Mucosa of descending colon (tissue), 3 donors: ENCODE data around the gene TMEM240. TPM values are rescaled to one million over a fixed set of nuclear protein-coding genes. Genes with fewer than 3 reads are reported as not detected.
A peak's percentile ranks its signal among the peaks of the same experiment; 100 is the strongest.

Experiments
- ATAC-seq: fragments of 200-7000 bp; cut with Tn5 transposase; one replicate; pipeline ENCODE4 v1.9.1; 2020; ENCODE audit warnings: mild to moderate bottlenecking, moderate library complexity
- DNase-seq, 3 donors: peaks; one replicate each; pipeline ENCODE4 v3.0.0-alpha.2; 2020
- H3K36me3 ChIP-seq: fragments of 200-600 bp; one replicate; pipeline ENCODE4 v1.8.0; 2021; ENCODE audit warnings: low read depth, mild to moderate bottlenecking
- H3K4me1 ChIP-seq: fragments of 200-600 bp; one replicate; pipeline ENCODE4 v1.8.0; 2021; ENCODE audit warnings: low read depth, mild to moderate bottlenecking
- H3K4me3 ChIP-seq: fragments of 200-600 bp; one replicate; pipeline ENCODE4 v1.8.0; 2021; ENCODE audit warnings: mild to moderate bottlenecking
- H3K9me3 ChIP-seq: fragments of 200-600 bp; one replicate; pipeline ENCODE4 v1.8.0; 2021; ENCODE audit warnings: mild to moderate bottlenecking
- intact Hi-C, 2 donors: fragments of 100-400 bp; cut with DNase I in 1 of 2; cut with micrococcal nuclease in 1 of 2; formaldehyde crosslinking; loops; one replicate each; pipeline versions ENCODE4 v1.11.0 to v1.11.1; 2022; cut with DNase I, micrococcal nuclease
- total RNA-seq, 3 donors: library from RNA; stranded (reverse); fragmentation: NEBNext Ultra II Directional in 2 of 3; extraction: Animal tissue kit (Norgen Biotek cat#: 25700) in 2 of 3; gene quantifications; one replicate each; pipeline versions ENCODE4 v1.2.1 to v1.2.4, GENCODE V29; 2021 to 2023
- TF ChIP-seq, protein P1 (sequence below): fragments of 200-600 bp; IDR thresholded peaks from one replicate; pipeline ENCODE4 v1.8.0; 2022; ENCODE audit warnings: antibody characterized with exemption, mild to moderate bottlenecking
- donor health status: DM: no; HTN: no; CAD: no; lungs with moderate emphysema.
- donor health status: DM: no; HTN: no; CAD: no.
- donor health status: DM: no; HTN: yes; CAD: no.

Gene TMEM240
- total RNA-seq, 3 donors from 2014 or later, result 1.5 to 12.2 TPM; not detected in 1

DNA sequence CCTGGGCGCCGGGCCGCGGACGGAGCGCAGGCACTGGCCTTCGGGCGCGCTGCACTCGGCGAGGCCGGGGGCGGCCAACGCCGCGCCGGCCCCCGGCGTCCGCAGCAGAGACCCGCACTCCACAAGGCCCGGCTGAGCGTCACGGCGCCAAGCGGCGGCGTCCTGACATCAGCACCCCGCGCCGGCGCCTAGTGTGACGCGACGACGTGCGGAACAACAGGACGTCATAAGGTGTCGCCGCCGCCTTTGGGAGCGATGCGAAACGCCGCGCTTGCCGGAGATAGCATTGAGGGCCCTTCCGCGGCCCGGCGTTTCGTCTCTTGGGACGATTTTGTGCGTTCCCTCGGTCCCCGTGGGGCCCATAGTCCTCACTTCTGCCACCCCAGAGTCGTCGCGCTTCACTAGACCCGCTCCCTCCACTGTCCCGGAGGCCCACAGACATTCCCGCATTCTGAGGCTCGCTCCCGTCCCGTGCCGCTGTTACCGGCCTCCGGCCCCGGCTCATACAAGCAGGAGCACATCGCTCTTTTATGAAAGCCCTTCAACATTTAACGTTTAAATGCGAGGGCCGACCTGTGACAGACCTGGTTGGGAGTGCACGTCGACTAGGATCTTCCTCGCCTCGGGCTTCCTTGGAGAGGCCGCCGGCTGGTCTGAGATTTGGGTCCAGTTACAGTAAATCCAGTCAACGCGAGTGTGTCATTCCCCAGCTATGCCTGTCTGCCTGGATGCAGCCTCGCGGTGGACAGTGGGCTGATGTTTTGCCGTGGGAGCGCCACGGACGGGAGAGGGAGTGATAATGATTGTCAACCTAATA, 34.5 kb upstream of the TMEM240 start, which contains the start of gene SSU72:
Gene SSU72, minus strand, starts transcription at position 143 of the 817 bp plus-strand sequence. CDS start 306 bp downstream, outside the sequence.
- TF ChIP-seq, protein P1, sequence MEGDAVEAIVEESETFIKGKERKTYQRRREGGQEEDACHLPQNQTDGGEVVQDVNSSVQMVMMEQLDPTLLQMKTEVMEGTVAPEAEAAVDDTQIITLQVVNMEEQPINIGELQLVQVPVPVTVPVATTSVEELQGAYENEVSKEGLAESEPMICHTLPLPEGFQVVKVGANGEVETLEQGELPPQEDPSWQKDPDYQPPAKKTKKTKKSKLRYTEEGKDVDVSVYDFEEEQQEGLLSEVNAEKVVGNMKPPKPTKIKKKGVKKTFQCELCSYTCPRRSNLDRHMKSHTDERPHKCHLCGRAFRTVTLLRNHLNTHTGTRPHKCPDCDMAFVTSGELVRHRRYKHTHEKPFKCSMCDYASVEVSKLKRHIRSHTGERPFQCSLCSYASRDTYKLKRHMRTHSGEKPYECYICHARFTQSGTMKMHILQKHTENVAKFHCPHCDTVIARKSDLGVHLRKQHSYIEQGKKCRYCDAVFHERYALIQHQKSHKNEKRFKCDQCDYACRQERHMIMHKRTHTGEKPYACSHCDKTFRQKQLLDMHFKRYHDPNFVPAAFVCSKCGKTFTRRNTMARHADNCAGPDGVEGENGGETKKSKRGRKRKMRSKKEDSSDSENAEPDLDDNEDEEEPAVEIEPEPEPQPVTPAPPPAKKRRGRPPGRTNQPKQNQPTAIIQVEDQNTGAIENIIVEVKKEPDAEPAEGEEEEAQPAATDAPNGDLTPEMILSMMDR, result no peak
- ATAC-seq, result peak; percentile 93
- Histone ChIP-seq H3K4me3 (peak within 1 kb of the TSS; percentile 95), H3K9me3 (no peaks in the 10 kb centered on the region), H3K4me1 (peaks cover 18% of the 10 kb centered on the region), H3K36me3 (no peaks in the 10 kb centered on the region)
- peak; percentile 94 to 97 (median 95) for DNase-seq
- intact Hi-C loops, result no loop called here

GRCh38 chr1:1573843-1574720, 33.7 kb upstream of the TMEM240 start:
- Histone ChIP-seq H3K36me3 (no peaks in the 10 kb centered on the region), H3K4me3 (peak overlapping the region; percentile 95), H3K9me3 (no peaks in the 10 kb centered on the region), H3K4me1 (peaks cover 18% of the 10 kb centered on the region)
- TF ChIP-seq, protein P1, result no peak
- ATAC-seq, result peak; percentile 75
- peak; percentile 70 to 83 (median 80) for DNase-seq
- intact Hi-C loops, result no loop called here

DNA sequence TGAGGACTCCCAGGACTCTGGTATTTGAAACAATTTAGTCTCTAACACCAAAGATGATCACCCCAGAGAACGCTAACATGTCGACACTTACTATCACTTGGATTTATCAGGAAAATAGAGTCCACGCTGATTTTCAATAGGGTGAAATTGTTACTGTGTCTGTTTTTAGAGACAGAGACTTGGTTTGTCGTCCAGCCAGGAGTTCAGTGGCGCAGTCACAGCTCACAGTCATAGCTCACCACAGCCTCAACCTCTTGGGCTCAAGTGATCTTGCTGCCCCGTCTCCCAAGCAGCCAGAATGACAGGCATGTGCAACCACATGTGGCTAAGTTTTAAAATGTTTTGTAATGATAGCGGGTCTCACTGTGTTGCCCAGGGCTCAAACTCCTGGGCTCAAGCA, 28.9 kb upstream of the TMEM240 start:
- intact Hi-C loops, result no loop called here
- TF ChIP-seq, protein P1, result no peak
- no peak for ATAC-seq
- Histone ChIP-seq H3K4me3 (no peak overlapping the region), H3K4me1 (peaks cover 8% of the 10 kb centered on the region), H3K9me3 (no peaks in the 10 kb centered on the region), H3K36me3 (no peaks in the 10 kb centered on the region)
- no peak for DNase-seq

- ATAC-seq (no peak), DNase-seq (no peak)
- TF ChIP-seq, protein P1, result no peak
- H3K9me3 ChIP-seq, result no peaks in the 10 kb centered on the region
- peaks cover under 1% of the 10 kb centered on the region for H3K36me3 ChIP-seq
- H3K4me3 ChIP-seq, result no peak overlapping the region
- intact Hi-C loops, result no loop called here
- H3K4me1 ChIP-seq, result peaks cover under 1% of the 10 kb centered on the region
These were observed 27.5 kb upstream of the TMEM240 start for GRCh38 chr1:1567891-1568291.

DNA sequence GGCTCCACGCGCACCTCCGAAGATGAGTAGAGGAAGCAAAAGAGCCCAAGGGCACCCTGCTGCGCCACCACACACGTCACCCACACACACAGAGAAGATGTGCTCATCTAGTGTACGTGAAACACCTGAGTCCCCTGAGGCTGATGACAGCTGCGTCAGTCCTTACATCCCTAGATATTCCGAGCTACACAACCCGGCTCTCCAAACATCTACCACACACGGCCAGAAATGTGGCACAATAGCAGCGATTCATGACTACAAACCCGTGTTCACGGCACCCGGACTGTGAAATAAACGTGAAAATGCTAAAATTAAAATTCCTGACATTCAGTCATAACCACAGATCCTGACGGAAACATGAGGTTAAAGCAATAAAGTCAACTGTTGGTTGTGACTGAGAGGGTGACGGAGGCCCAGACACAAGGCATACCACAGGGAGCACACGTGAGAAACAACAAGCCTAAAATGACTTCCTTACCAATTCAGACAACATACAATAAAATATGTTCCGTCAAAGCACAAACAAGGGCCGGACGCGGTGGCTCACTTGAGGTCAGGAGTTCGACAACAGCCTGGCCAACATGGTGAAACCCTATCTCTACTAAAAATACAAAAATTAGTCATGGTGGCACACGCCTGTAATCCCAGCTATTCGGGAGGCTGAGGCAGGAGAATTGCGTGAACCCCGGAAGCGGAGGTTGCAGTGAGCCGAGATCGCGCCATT, 26.9 kb upstream of the TMEM240 start:
- Histone ChIP-seq H3K9me3 (no peaks in the 10 kb centered on the region), H3K36me3 (peaks cover 6% of the 10 kb centered on the region), H3K4me3 (no peak overlapping the region), H3K4me1 (no peaks in the 10 kb centered on the region)
- DNase-seq (no peak), ATAC-seq (no peak)
- TF ChIP-seq, protein P1, result no peak
- intact Hi-C loops, result no loop called here
